HUES48 (cell line): ENCODE data around the gene ARFGEF3.
"Not testable (repeated sequence)": the region's sequence is repeated elsewhere in the genome, so short reads cannot be mapped to it uniquely, and the experiment has no call there.

Experiments used
- H3K27ac ChIP-seq: one replicate; pipeline ENCODE4 v1.7.0; 2013; ENCODE audit warnings: low read depth, low read length, inconsistent platforms
- H3K27me3 ChIP-seq: 2 replicates; pipeline ENCODE4 v1.6.1; 2013; ENCODE audit warnings: mild to moderate bottlenecking, low read length; ENCODE audit not compliant: control insufficient read depth, insufficient read depth
- H3K36me3 ChIP-seq: 2 replicates; pipeline ENCODE4 v1.6.1; 2013; ENCODE audit warnings: low read length; ENCODE audit not compliant: control insufficient read depth, insufficient read depth
- H3K4me1 ChIP-seq: 2 replicates; pipeline ENCODE4 v1.6.1; 2013; ENCODE audit warnings: mild to moderate bottlenecking, low read length; ENCODE audit not compliant: control insufficient read depth, insufficient read depth
- H3K4me3 ChIP-seq: 2 replicates; pipeline ENCODE4 v1.5.1; 2013; ENCODE audit warnings: mild to moderate bottlenecking, low read depth, low read length
- H3K9ac ChIP-seq: 2 replicates; pipeline ENCODE4 v1.6.1; 2013; ENCODE audit warnings: mild to moderate bottlenecking, low read depth, low read length, moderate library complexity
- H3K9me3 ChIP-seq: 2 replicates; pipeline ENCODE4 v1.6.1; 2013; ENCODE audit warnings: low read length; ENCODE audit not compliant: control insufficient read depth, insufficient read depth

Gene ARFGEF3

GRCh38 chr6:138278326-138278725 lies 116.6 kb downstream of the ARFGEF3 start:
- no peaks in the 10 kb centered on the region for H3K4me1 ChIP-seq
- no peak overlapping the region for H3K27ac ChIP-seq
- H3K36me3 ChIP-seq: peaks cover 25% of the 10 kb centered on the region
- no peak overlapping the region for H3K4me3 ChIP-seq
- H3K9ac ChIP-seq: no peak overlapping the region
- H3K27me3 ChIP-seq: no peaks in the 10 kb centered on the region
- H3K9me3 ChIP-seq: no peaks in the 10 kb centered on the region

- H3K9ac ChIP-seq: no peak overlapping the region
- no peaks in the 10 kb centered on the region for H3K27me3 ChIP-seq
- no peaks in the 10 kb centered on the region for H3K4me1 ChIP-seq
- H3K4me3 ChIP-seq: no peak overlapping the region
- no peaks in the 10 kb centered on the region for H3K9me3 ChIP-seq
- peaks cover 43% of the 10 kb centered on the region for H3K36me3 ChIP-seq
- no peak overlapping the region for H3K27ac ChIP-seq
These were observed 124.1 kb downstream of the ARFGEF3 start for GRCh38 chr6:138285800-138286199.

GRCh38 chr6:138286698-138287097 lies 125.0 kb downstream of the ARFGEF3 start:
- H3K4me1 ChIP-seq: peaks cover 7% of the 10 kb centered on the region; the same call in 1 of the 2 replicates
- H3K9me3 ChIP-seq: no peaks in the 10 kb centered on the region
- no peak overlapping the region for H3K4me3 ChIP-seq
- H3K36me3 ChIP-seq: peaks cover 35% of the 10 kb centered on the region
- no peaks in the 10 kb centered on the region for H3K27me3 ChIP-seq
- H3K9ac ChIP-seq: no peak overlapping the region
- no peak overlapping the region for H3K27ac ChIP-seq

DNA sequence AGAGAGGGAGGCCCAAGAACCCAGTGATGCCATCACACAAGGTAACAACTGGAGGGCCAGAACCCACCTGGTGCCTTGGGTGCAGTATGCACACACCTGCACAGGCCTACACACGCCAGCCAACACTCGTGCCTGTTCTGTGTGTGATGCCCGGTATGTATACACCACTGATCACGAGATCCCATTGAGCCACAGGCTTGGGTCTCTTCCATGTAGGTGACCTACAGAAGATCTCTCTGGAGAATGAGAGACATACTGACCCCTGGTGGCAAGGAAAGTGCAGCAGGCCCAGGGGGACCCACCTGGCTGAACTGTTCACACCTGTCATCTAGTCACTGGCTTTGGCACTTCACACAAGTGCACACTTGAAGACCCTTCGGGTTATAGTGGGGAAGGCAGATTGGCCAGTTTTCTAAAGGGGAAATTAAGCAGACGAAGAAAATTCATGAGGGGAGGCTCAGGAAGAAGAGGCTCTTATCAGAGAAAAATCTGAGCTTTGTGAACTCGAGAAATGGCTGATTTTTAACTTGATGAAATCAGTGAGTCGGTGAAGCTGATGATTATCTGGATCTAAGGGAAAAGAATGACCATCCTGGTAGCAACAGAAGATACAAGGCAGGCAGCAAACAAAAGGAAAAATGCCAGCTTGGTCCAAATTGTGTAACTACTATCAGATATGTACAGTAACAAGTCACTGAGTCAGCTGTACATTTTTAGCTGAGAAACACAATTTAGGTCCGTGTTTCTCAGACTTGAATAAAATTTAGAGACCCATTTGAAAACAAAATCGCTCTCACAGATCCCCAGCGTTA lies 125.6 kb downstream of the ARFGEF3 start:
- Histone ChIP-seq H3K4me3 (no peak overlapping the region), H3K9ac (no peak overlapping the region), H3K27ac (no peak overlapping the region), H3K36me3 (peaks cover 32% of the 10 kb centered on the region), H3K27me3 (no peaks in the 10 kb centered on the region), H3K9me3 (no peaks in the 10 kb centered on the region), H3K4me1 (peaks cover 7% of the 10 kb centered on the region; the same call in 1 of the 2 replicates)

GRCh38 chr6:138288428-138289085 lies 126.8 kb downstream of the ARFGEF3 start:
- not testable (repeated sequence) for H3K9me3 ChIP-seq, H3K9ac ChIP-seq, H3K27me3 ChIP-seq, H3K27ac ChIP-seq, H3K4me3 ChIP-seq, H3K4me1 ChIP-seq
- H3K36me3 ChIP-seq: peaks cover 30% of the 10 kb centered on the region

- Histone ChIP-seq H3K9me3 (no peaks in the 10 kb centered on the region), H3K27ac (no peak overlapping the region), H3K4me3 (no peak overlapping the region), H3K9ac (no peak overlapping the region), H3K4me1 (peaks cover 7% of the 10 kb centered on the region; the same call in 1 of the 2 replicates), H3K27me3 (no peaks in the 10 kb centered on the region), H3K36me3 (peaks cover 35% of the 10 kb centered on the region)
These were observed 128.0 kb downstream of the ARFGEF3 start for GRCh38 chr6:138289739-138290138.

DNA sequence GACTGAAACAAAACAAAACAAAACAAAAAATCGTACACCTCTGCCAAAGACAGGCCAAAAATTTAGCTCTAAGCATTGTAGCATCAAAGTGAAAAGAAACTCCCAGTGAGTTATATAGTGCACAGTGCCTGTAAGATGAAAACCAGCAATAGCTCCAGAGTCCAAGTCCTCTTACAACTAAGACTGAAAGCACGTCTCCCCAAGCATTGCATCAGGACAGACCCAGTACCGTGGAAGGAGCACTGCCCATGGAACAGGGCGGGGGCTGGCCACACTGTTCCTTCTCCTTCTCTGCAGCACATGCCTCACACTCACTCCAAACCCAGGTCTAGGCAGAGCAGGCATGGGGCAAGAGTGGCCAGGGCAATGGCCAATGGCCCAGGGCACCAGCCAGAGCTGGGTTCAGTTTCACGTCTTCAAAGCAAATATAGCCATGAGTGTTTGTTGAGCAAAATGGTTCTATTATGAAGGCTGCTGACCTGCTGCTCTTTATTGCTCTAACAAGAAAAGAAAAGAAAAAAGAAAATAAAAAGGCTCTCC lies 128.8 kb downstream of the ARFGEF3 start:
- Histone ChIP-seq H3K27ac (no peak overlapping the region), H3K9me3 (no peaks in the 10 kb centered on the region), H3K27me3 (no peaks in the 10 kb centered on the region), H3K4me1 (peaks cover 7% of the 10 kb centered on the region; the same call in 1 of the 2 replicates), H3K9ac (no peak overlapping the region), H3K4me3 (no peak overlapping the region), H3K36me3 (peaks cover 34% of the 10 kb centered on the region)

GRCh38 chr6:138291036-138291848 lies 129.5 kb downstream of the ARFGEF3 start:
- peaks cover 28% of the 10 kb centered on the region for H3K36me3 ChIP-seq
- no peak overlapping the region for H3K9ac ChIP-seq
- no peak overlapping the region for H3K4me3 ChIP-seq
- H3K27me3 ChIP-seq: no peaks in the 10 kb centered on the region
- peaks cover 7% of the 10 kb centered on the region; the same call in 1 of the 2 replicates for H3K4me1 ChIP-seq
- peak overlapping the region; percentile 13 for H3K27ac ChIP-seq
- no peaks in the 10 kb centered on the region for H3K9me3 ChIP-seq

DNA sequence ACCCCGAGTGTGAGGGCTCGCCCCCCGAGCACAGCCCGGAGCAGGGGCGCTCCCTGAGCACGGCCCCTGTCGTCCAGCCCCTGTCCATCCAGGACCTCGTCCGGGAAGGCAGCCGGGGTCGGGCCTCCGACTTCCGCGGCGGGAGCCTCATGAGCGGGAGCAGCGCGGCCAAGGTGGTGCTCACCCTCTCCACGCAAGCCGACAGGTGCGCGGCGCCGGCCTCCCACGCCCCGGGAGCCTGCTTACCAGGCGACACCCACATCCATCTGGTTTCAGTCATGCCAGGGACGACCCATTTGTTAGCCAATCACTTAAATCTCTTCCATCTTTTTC lies 130.1 kb downstream of the ARFGEF3 start:
- Histone ChIP-seq H3K9ac (no peak overlapping the region), H3K9me3 (no peaks in the 10 kb centered on the region), H3K4me3 (no peak overlapping the region), H3K27me3 (no peaks in the 10 kb centered on the region), H3K27ac (no peak overlapping the region), H3K36me3 (peaks cover 27% of the 10 kb centered on the region), H3K4me1 (peaks cover 7% of the 10 kb centered on the region; the same call in 1 of the 2 replicates)

GRCh38 chr6:138292482-138292881 lies 130.7 kb downstream of the ARFGEF3 start:
- H3K9ac ChIP-seq: no peak overlapping the region

More at GRCh38 chr6:138292482-138292881, 130.7 kb downstream of the ARFGEF3 start:
- H3K27ac ChIP-seq: no peak overlapping the region
- H3K36me3 ChIP-seq: peaks cover 26% of the 10 kb centered on the region
- no peak overlapping the region for H3K4me3 ChIP-seq
- no peaks in the 10 kb centered on the region for H3K27me3 ChIP-seq
- no peaks in the 10 kb centered on the region for H3K9me3 ChIP-seq
- H3K4me1 ChIP-seq: peaks cover 7% of the 10 kb centered on the region; the same call in 1 of the 2 replicates
